ENCODE measurements around the gene TNPO3. TPM values are rescaled to one million over a fixed set of nuclear protein-coding genes. Genes with fewer than 3 reads are reported as not detected.

Gene TNPO3
- total and polyA plus RNA-seq, 2 donors from 2014 or later: 20.1 to 35.7 TPM

DNA sequence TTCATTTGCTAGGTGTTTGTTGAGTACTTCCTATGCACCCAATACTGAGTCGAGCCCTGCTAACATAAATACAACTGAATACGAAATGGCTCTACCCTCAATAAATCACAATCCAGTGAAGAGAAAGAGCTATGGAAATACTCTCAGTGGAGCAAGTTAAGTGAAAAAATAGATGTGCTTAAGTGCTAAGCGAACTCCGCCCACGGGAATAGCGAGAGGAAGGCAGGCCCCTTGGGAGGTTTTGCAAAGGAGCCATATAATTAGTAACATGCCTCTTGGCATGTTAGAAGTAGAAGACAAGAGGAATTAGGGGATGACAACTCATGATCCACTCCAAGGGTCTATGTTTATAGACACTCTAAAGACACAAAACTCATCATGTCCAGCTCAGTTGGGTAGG lies 46.8 kb upstream of the TNPO3 start:
- H3K27ac ChIP-seq (ENCODE audit: low read depth in 2 of 2, low read length in 2 of 2): peak overlapping the region; percentile 91 to 92
- intact Hi-C loops (cut with DNase I): no loop called here
- H3K9me3 ChIP-seq (ENCODE audit: control insufficient read depth in 2 of 3, insufficient read depth in 1 of 3, low read length in 3 of 3): no peaks in the 10 kb centered on the region
- H3K27me3 ChIP-seq (ENCODE audit: control insufficient read depth, insufficient read depth, low read length): no peaks in the 10 kb centered on the region
- FAIRE-seq (no peak), DNase-seq (no peak)
- H3K9ac ChIP-seq (ENCODE audit: low read length in 3 of 3): peak overlapping the region in 1 of 3 donors; percentile 28
- TF ChIP-seq, protein P1, sequence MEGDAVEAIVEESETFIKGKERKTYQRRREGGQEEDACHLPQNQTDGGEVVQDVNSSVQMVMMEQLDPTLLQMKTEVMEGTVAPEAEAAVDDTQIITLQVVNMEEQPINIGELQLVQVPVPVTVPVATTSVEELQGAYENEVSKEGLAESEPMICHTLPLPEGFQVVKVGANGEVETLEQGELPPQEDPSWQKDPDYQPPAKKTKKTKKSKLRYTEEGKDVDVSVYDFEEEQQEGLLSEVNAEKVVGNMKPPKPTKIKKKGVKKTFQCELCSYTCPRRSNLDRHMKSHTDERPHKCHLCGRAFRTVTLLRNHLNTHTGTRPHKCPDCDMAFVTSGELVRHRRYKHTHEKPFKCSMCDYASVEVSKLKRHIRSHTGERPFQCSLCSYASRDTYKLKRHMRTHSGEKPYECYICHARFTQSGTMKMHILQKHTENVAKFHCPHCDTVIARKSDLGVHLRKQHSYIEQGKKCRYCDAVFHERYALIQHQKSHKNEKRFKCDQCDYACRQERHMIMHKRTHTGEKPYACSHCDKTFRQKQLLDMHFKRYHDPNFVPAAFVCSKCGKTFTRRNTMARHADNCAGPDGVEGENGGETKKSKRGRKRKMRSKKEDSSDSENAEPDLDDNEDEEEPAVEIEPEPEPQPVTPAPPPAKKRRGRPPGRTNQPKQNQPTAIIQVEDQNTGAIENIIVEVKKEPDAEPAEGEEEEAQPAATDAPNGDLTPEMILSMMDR (IDR thresholded peaks at IDR 0.05; ENCODE audit: borderline replicate concordance, extremely low read depth, insufficient read depth): no peak
- H3K4me3 ChIP-seq (ENCODE audit: low read length in 3 of 3): no peak overlapping the region
- peaks cover 11 to 43% (median 39%) of the 10 kb centered on the region in 3 donors for H3K4me1 ChIP-seq (ENCODE audit: control insufficient read depth in 2 of 3, insufficient read depth in 2 of 3, low read depth in 1 of 3, low read length in 3 of 3)
- H3K36me3 ChIP-seq (ENCODE audit: control insufficient read depth in 2 of 3, insufficient read depth in 3 of 3, low read length in 3 of 3): no peaks in the 10 kb centered on the region

DNA sequence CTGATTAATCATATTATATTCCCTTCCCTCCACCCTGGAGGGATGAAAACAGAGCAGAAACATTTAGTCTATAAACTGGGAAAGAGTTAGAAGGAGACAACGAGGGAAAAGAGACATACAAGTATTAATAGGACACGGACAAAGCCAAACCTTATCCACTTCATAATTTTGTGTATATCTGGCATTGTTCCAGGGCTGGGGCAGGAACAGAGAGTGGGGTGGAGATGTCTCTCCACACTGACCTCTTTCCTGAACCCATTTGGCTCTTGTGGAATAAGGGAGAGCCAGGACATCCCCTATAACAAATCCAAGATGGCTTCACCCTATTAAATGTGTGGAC lies 45.9 kb upstream of the TNPO3 start:
- Histone ChIP-seq H3K27ac (ENCODE audit: low read depth in 2 of 2, low read length in 2 of 2) (peak overlapping the region; percentile 91 to 92), H3K9ac (ENCODE audit: low read length in 3 of 3) (peak overlapping the region in 1 of 3 donors; percentile 32), H3K36me3 (ENCODE audit: control insufficient read depth in 2 of 3, insufficient read depth in 3 of 3, low read length in 3 of 3) (no peaks in the 10 kb centered on the region), H3K4me3 (ENCODE audit: low read length in 3 of 3) (no peak overlapping the region), H3K9me3 (ENCODE audit: control insufficient read depth in 2 of 3, insufficient read depth in 1 of 3, low read length in 3 of 3) (no peaks in the 10 kb centered on the region), H3K4me1 (ENCODE audit: control insufficient read depth in 2 of 3, insufficient read depth in 2 of 3, low read depth in 1 of 3, low read length in 3 of 3) (peaks cover 11 to 43% (median 39%) of the 10 kb centered on the region in 3 donors), H3K27me3 (ENCODE audit: control insufficient read depth, insufficient read depth, low read length) (no peaks in the 10 kb centered on the region)
- TF ChIP-seq, protein P1 (IDR thresholded peaks at IDR 0.05; ENCODE audit: borderline replicate concordance, extremely low read depth, insufficient read depth): no peak
- no peak for FAIRE-seq
- DNase-seq: no peak
- intact Hi-C loops (cut with DNase I): no loop called here

GRCh38 chr7:129098409-129099084 lies 43.6 kb upstream of the TNPO3 start:
- FAIRE-seq: no peak

More at GRCh38 chr7:129098409-129099084, 43.6 kb upstream of the TNPO3 start:
- no peaks in the 10 kb centered on the region for H3K9me3 ChIP-seq (ENCODE audit: control insufficient read depth in 2 of 3, insufficient read depth in 1 of 3, low read length in 3 of 3)
- H3K36me3 ChIP-seq (ENCODE audit: control insufficient read depth in 2 of 3, insufficient read depth in 3 of 3, low read length in 3 of 3): no peaks in the 10 kb centered on the region
- no peak overlapping the region for H3K4me3 ChIP-seq (ENCODE audit: low read length in 3 of 3)
- peaks cover 11 to 37% (median 34%) of the 10 kb centered on the region in 3 donors for H3K4me1 ChIP-seq (ENCODE audit: control insufficient read depth in 2 of 3, insufficient read depth in 2 of 3, low read depth in 1 of 3, low read length in 3 of 3)
- peak overlapping the region; percentile 29 to 61 for H3K27ac ChIP-seq (ENCODE audit: low read depth in 2 of 2, low read length in 2 of 2)
- TF ChIP-seq, protein P1 (IDR thresholded peaks at IDR 0.05; ENCODE audit: borderline replicate concordance, extremely low read depth, insufficient read depth): no peak
- no peaks in the 10 kb centered on the region for H3K27me3 ChIP-seq (ENCODE audit: control insufficient read depth, insufficient read depth, low read length)
- H3K9ac ChIP-seq (ENCODE audit: low read length in 3 of 3): no peak overlapping the region
- intact Hi-C loops (cut with DNase I): no loop called here
- DNase-seq: peak in 2 of 5 donors; percentile 28 to 39
